Measurements from ENCODE around the gene ARID1B. TPM values are rescaled to one million over a fixed set of nuclear protein-coding genes. Genes with fewer than 3 reads are reported as not detected.
"Not testable (repeated sequence)": the region's sequence is repeated elsewhere in the genome, so short reads cannot be mapped to it uniquely, and the experiment has no call there.

ARID1B gene
- total and polyA plus RNA-seq, 8 donors, result 67.6 to 102 (median 99.0) TPM

DNA sequence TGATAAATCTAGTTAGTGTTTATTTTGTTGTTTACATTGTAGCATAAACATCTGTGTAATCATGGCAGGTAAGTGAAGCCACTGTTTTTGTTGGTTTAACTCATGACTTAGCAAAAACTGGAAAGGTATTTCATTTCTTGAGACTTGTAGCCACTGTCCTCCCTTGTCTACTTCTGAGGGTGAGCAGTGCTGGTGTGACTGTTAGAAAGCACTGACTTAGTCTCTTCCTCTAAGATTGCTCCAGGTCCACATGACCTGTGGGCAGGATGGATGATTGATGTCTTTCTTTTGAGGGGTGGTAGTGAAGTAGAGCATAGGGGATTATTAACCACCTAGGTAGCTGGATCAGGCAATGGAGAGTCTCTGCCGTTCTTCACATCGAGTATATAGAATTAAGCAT is 203.8 kb downstream of the ARID1B start:
- Histone ChIP-seq H3K27ac (no peak overlapping the region), H3K27me3 (no peaks in the 10 kb centered on the region), H3K36me3 (no peaks in the 10 kb centered on the region), H3K9me3 (no peaks in the 10 kb centered on the region), H3K4me3 (no peak overlapping the region), H3K4me1 (peaks cover 9 to 46% of the 10 kb centered on the region in 2 donors)
- intact Hi-C loops (cut with DNase I), result no loop called here
- TF ChIP-seq, protein P1, sequence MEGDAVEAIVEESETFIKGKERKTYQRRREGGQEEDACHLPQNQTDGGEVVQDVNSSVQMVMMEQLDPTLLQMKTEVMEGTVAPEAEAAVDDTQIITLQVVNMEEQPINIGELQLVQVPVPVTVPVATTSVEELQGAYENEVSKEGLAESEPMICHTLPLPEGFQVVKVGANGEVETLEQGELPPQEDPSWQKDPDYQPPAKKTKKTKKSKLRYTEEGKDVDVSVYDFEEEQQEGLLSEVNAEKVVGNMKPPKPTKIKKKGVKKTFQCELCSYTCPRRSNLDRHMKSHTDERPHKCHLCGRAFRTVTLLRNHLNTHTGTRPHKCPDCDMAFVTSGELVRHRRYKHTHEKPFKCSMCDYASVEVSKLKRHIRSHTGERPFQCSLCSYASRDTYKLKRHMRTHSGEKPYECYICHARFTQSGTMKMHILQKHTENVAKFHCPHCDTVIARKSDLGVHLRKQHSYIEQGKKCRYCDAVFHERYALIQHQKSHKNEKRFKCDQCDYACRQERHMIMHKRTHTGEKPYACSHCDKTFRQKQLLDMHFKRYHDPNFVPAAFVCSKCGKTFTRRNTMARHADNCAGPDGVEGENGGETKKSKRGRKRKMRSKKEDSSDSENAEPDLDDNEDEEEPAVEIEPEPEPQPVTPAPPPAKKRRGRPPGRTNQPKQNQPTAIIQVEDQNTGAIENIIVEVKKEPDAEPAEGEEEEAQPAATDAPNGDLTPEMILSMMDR (IDR thresholded peaks at IDR 0.05), result no peak
- DNase-seq (no peak), ATAC-seq (peak; percentile 8)

DNA sequence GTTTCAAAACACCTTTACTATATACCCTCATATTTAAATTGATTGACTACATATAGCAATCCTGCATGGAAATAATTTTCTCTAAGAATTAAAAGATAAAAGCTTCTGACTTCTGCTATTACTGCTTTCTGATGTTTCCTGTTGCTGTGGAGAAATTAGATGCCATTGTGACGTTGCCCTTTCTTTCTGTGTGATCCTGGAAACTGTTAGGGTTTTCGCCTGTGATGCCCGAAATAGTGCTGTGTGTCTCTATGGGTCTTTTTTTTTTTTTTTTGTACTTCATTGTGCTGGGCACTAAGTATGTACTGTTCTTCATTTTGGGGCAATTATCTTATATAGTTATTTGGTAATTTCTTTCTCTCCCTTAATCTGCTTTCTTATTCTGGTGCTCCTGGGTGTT is 205.0 kb downstream of the ARID1B start:
- ATAC-seq (no peak), DNase-seq (no peak)
- intact Hi-C loops (cut with DNase I), result no loop called here
- Histone ChIP-seq H3K36me3 (no peaks in the 10 kb centered on the region), H3K4me3 (no peak overlapping the region), H3K4me1 (peaks cover 9 to 46% of the 10 kb centered on the region in 2 donors), H3K27me3 (no peaks in the 10 kb centered on the region), H3K9me3 (no peaks in the 10 kb centered on the region), H3K27ac (no peak overlapping the region)
- TF ChIP-seq, protein P1 (IDR thresholded peaks at IDR 0.05), result no peak

DNA sequence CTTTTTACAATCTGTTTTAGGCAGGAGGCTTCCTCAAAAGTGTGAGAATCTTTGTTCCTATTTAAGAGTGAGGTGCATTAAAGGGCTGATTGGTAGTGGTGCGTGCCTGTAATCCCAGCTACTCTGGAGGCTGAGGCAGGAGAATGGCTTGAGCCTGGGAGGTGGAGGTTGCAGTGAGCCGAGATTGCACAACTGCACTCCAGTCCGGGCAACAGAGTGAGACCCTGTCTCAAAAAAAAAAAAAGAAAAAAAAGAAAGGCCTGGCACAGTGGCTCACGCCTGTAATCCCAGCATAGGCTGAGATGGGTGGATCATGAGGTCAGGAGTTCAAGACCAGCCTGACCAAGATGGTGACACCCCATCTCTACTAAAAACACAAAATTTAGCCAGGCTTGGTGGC is 205.7 kb downstream of the ARID1B start:
- H3K4me3 ChIP-seq; DNase-seq; H3K9me3 ChIP-seq; H3K36me3 ChIP-seq; H3K27ac ChIP-seq; H3K27me3 ChIP-seq; intact Hi-C loops (cut with DNase I); ATAC-seq: not testable (repeated sequence)
- peaks cover 7 to 45% of the 10 kb centered on the region in 2 donors for H3K4me1 ChIP-seq

DNA sequence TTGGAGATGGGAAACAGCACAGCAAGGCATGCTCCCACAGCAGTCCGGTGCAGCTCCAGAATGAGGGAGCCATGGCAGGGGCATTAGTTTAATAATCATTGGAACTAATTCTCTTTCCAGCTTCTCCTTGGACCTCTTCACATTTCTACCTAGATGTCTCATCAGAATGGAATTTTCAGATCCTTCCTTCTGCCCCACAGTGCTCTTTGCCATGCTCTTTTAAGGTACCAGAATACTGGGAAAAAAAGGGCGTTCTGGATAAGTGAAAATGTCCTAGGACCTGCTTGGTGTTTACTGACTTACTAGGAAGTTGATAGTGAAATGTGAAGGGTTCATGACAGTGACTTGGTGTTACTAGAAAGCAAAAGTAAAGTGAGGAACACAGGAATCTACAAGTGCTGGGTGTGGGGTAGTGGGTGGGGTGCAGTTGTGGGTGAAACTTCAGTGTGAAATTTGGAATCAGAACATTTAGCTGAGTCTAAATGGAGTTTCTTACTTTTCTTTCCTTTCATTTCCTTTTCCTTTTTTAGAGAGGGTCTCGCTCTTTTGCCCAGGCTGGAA is 207.1 kb downstream of the ARID1B start:
- ATAC-seq (peak; percentile 39), DNase-seq (no peak)
- Histone ChIP-seq H3K27me3 (no peaks in the 10 kb centered on the region), H3K4me3 (no peak overlapping the region), H3K36me3 (no peaks in the 10 kb centered on the region), H3K27ac (no peak overlapping the region), H3K9me3 (no peaks in the 10 kb centered on the region), H3K4me1 (peaks cover 4 to 50% of the 10 kb centered on the region in 2 donors)
- intact Hi-C loops (cut with DNase I), result no loop called here
- TF ChIP-seq, protein P1 (IDR thresholded peaks at IDR 0.05), result no peak

DNA sequence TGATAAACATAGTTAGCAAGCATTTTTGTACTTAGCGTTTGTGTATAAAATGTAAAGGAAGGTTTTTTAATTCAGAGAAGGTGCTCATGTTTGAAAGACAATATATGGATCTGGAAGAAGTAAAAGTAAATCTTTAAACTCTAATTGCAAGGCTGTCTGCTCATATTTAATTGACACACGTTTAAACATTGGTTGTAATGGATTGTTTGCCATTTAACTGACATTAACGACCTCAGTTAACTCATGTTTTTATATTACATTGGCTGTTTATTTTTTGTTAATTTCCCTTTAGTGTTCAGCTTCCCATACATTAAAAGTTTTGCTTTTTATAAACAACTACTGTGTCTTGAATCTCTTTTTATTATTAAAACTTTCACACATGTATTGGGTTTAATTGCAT is 208.1 kb downstream of the ARID1B start:
- DNase-seq, result no peak
- no peak overlapping the region for H3K4me3 ChIP-seq
- H3K36me3 ChIP-seq, result no peaks in the 10 kb centered on the region
- peaks cover 4 to 49% of the 10 kb centered on the region in 2 donors for H3K4me1 ChIP-seq
- intact Hi-C loops (cut with DNase I), result no loop called here
- no peaks in the 10 kb centered on the region for H3K27me3 ChIP-seq
- no peaks in the 10 kb centered on the region for H3K9me3 ChIP-seq
- no peak for ATAC-seq
- H3K27ac ChIP-seq, result no peak overlapping the region
- TF ChIP-seq, protein P1 (IDR thresholded peaks at IDR 0.05), result no peak
